GM21786 (cell line): ENCODE measurements around the gene TASOR2.
A peak's percentile ranks its signal among the peaks of the same experiment; 100 is the strongest.

Experiments
- ATAC-seq: cut with Tn5 transposase; IDR thresholded peaks from one replicate; pipeline ENCODE4 v1.9.1; 2021; ENCODE audit not compliant: unreplicated experiment

Gene TASOR2

DNA sequence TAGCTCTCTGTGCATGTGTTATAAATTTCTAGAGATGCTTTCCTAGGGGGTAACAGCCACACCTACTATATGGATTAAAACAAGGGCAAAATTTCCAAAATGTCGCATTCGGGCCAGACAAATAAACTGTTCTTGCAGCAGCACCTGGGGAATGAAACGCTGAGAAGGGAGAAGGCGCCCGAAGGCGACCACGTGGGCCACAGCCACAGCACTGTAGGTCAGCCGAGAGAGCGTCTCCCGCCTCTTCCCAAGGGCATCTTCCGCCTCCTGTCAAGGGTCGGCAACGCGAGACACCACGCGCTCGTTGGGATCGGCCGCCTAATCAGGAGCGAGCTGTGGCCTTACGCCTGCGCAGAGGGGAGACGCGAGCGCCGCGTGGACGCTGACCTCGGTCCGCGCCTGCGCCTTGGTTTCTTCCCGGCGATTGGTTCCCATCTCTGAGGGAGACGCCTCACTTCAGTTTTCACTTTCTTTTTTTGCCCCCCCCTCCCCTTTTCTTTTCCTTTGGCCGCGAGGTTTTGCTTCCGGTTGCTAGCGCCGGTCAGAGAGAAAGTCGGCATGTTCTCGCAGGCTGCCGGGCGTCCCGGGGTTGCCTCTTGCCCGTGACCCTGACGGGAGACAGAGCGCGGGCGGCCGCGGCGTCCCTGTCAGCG, at the start of gene TASOR2:
Gene TASOR2 (plus strand): TSS at position 521 of the 653 bp plus-strand sequence. CDS start 35,805 bp downstream, outside the sequence.
- ATAC-seq, result peak; percentile 71

- ATAC-seq, result no peak
These were observed 49.7 kb upstream of the TASOR2 start for GRCh38 chr10:5634918-5635317.

GRCh38 chr10:5638494-5638893, 46.1 kb upstream of the TASOR2 start:
- no peak for ATAC-seq

- no peak for ATAC-seq
These were observed 45.6 kb upstream of the TASOR2 start for GRCh38 chr10:5639066-5639465.

DNA sequence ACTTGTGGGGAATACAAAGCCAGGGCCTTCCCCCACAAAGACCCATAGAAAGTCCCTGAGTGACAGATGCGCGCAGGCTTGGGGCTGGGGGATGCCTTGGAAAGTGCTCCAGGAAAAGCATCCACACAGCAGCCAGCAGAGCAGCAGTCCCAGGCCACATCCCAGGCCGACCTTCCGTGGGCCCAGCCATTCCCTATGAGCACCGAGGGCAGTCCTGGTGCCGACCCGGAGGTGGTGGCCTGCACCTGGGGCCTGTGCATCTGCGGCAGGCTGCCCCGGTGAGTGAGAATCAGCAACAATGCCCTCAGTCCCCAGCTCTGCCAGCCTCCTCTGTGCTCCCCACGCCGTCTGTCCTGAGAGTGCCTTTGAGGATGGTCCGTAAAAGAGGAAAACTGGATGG, 44.6 kb upstream of the TASOR2 start:
- ATAC-seq, result no peak

- no peak for ATAC-seq
These were observed 44.1 kb upstream of the TASOR2 start for GRCh38 chr10:5640501-5640900.

DNA sequence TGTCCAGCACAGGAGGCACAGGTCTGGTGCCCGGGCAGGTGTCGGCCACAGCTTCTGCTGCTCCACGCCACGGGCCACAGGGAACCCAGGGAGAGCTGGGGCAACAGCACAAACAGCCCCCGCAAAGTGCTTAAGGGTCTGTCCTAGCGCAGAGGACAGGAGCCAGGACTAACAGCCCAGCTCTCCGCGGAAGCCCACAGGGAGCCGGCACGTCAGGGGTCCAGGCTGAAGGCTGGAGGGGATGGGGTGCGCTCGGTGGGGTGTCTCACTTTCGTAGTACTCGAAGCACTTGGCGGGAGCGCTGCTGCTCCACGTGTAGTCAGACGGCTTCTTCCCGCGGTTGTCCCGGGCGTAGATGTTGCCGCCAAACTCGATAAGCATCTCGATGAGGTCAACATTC, 43.1 kb upstream of the TASOR2 start:
- no peak for ATAC-seq

GRCh38 chr10:5643346-5644067, 41.1 kb upstream of the TASOR2 start:
- ATAC-seq, result no peak

DNA sequence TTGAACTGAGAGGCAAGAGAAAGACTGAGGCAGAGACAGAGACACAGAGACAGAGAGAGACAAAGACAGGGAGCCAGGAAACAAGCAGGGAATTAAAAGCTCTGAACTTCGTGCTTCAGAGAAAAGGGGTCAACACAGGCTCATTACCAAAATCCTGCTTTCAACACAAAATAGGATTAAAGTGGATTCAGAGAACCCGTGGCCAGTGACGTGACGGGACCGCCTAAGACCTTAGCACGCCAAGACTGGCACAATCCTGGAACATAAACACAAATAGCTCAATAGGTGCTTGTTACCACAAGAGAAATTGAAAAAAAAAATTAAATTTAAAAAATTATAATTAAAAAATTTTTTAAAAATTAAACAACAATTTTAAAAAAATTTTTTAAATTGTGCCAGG, 39.7 kb upstream of the TASOR2 start:
- no peak for ATAC-seq

- ATAC-seq, result no peak
These were observed 39.3 kb upstream of the TASOR2 start for GRCh38 chr10:5645375-5645774.

- no peak for ATAC-seq
These were observed 38.6 kb upstream of the TASOR2 start for GRCh38 chr10:5645944-5646617.

DNA sequence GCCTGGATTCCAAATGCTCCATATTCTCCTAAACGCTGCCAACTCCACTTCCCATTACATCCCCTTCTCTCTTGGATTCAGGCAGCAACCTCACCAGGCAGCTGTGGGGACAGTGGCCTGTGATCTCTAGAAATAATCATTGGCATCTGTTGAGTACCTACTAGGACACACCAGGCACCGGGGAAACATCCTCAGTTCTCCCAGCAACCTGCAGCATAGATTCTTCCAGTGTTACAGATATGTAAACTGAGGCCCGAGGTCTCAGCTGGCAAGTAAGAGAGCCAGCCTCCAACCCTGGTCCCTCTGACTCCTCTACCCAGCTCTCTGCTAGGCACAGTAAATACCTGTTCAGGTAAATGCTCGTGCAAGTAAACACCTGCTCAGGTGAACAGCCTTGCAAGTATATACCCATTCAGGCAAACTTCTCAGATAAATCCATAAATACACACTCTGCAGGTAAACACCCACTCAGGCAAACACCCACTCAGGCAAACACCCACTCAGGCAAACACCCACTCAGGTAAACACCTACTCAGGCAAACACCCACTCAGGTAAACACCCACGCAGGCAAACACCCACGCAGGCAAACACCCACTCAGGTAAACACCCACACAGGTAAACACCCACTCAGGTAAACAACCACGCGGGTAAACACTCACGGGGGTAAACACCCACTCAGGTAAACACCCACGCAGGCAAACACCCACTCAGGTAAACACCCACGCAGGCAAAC, 37.0 kb upstream of the TASOR2 start:
- ATAC-seq, result no peak

- no peak for ATAC-seq
These were observed 35.9 kb upstream of the TASOR2 start for GRCh38 chr10:5648494-5649457.

- ATAC-seq, result no peak
These were observed 34.9 kb upstream of the TASOR2 start for GRCh38 chr10:5649746-5650145.

DNA sequence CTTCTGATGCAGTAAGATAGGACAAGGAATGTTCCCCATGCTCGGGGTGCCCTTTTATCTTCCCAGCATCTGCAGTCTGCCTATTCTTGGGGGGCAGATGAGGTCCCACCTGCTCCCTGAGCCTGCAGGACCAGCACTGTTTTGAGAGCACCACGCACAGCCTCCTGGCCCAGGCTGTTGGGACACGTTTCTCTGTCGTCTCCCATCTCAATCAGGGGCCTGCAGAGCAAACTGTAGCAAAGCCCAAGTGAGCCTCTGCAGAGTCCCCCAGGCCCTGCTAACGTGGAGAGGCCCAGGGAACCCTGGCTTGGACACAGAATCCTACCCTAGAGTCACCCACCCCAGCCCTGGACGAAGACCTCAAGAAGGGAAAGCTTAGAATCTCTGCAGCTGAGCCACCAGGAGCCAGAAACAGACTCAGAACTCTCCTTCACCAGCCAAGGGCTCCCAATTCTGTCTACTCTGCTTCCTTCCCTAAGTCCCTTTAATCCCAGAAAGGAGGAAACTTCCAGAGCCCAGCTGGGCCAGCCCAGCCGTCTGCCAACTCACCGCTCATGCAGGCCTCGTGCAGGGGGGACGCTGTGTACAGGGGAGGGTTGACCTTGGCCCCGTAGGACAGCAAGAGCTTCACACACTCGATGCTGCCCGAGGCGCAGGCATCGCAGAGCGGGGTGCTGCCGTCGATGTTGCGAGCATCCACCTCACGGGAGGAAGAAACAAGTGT, 33.8 kb upstream of the TASOR2 start:
- ATAC-seq, result no peak

GRCh38 chr10:5651388-5651764, 33.3 kb upstream of the TASOR2 start:
- ATAC-seq, result no peak

- ATAC-seq, result no peak
These were observed 31.9 kb upstream of the TASOR2 start for GRCh38 chr10:5652746-5653145.

DNA sequence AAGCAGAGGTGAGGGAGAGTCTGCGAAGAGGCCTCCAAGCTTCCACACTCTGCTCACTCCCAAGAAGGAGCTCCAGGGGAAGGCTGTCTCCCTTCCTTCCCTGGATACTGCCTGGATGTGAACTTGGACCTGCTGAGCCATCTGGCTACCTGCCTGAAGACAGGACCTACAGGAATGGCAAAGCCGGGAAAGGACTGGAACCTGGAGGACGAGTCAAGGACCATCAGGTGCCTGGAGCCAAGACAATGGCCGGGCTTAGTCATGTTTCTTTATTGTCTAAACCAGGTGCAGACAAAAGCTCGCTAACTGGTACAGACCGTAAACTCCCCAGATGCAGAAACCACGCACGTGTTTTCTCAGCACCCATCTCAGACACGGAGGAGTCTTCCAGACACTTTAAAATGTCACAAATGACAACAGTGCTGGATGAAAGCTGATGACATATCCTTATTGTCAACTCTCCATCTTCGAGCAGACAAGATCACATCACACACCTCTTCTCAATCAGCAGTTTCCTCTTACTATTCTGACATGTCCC, 30.4 kb upstream of the TASOR2 start:
- ATAC-seq, result no peak

- ATAC-seq, result no peak
These were observed 29.5 kb upstream of the TASOR2 start for GRCh38 chr10:5655121-5655520.
